GM19023 (cell line): ENCODE data around the gene SLC49A4.
A peak's percentile ranks its signal among the peaks of the same experiment; 100 is the strongest.

Source experiments
- ATAC-seq: cut with Tn5 transposase; IDR thresholded peaks from one replicate; pipeline ENCODE4 v1.9.1; 2021; ENCODE audit warnings: mild to moderate bottlenecking, moderate library complexity; ENCODE audit not compliant: unreplicated experiment

SLC49A4 gene

DNA sequence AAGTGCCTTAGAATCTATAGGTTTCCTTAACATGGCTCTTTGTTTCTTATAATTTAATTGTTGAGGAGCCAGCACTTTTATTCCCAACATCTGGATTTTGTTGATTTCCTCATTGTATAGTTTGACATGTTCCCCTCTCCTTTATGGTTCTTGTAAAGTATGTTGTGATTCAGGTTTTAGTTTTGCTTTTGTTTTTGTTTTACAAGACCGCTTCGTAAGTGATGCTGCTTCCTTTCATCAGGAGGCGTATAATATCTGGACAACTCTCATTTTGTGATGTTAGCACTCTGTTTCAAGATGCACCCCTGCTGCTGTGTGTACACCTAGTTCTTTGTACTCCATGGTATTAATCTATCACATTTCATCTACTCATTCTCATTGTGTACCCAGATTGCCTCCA lies 48.7 kb downstream of the SLC49A4 start:
- no peak for ATAC-seq

DNA sequence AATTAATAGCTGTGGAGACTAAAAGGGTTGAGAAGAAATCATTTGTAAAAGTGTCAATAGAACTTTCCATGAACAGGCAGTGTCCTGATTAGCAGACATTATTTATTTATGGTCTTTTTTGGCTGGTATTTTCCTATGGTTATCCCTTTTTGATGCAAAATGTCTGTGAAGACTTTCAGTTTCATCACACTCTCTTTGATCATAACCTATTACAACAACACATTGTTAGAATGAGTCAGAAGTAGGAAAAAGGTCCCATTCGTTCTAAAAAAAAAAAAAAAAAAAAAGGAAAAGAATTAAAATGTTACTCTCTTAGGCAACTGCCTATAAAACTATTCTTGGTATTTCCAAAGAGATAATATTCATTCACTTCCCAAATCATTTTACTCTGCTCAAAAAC lies 62.1 kb downstream of the SLC49A4 start:
- no peak for ATAC-seq

DNA sequence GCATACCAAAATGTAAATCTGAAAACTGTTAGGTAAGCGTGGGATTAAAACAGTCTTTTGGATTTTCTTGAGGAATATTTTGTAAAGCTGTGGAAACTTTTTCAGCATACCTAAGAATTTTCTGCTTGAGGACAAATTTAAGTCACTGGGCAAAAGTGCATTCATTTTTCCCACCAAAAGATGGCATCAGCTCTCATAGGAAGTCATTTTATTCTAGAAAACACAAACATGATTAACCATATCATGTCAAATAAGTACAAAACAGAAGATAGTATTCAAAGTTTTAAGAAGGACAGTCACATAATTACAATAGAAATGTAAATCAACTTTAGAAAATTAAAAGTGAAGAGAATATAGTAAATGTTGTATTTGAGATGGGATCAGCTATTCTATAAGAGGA lies 63.5 kb downstream of the SLC49A4 start:
- ATAC-seq, result no peak

DNA sequence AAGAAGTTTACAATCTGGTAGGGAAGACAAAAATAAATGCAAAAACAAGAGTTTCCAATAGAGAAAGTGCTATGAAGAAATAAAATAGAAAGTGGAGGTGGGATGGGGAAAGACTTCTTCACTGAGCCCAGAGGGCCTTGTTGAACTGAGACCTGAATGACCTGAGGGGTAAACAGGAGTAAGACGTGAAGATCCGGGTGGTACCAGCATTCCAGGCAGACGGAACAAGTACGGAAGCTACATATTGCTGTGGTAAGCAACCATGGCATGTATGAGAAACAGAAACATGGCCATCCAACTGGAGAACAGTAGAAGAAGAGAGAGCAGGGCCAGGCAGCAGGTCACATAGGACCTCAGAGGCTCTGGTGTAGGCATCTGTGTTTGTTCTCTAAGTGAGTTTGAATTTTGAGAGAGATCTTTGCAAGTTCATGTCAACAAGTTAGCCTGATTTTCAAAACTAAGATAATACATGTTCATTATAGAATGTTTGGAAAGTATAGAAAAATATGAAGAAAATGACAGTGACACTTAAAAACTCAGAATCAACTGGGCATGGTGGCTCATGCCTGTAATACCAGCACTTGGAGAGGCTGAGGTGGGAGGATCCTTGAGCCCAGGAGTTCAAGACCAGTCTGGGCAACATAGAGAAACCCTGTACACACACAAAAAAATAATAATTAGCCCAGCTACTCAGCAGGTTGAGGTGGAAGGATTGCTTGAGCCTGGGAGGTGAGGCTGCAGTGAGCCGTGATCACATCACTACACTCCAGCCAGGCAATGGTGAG lies 64.3 kb downstream of the SLC49A4 start:
- no peak for ATAC-seq

DNA sequence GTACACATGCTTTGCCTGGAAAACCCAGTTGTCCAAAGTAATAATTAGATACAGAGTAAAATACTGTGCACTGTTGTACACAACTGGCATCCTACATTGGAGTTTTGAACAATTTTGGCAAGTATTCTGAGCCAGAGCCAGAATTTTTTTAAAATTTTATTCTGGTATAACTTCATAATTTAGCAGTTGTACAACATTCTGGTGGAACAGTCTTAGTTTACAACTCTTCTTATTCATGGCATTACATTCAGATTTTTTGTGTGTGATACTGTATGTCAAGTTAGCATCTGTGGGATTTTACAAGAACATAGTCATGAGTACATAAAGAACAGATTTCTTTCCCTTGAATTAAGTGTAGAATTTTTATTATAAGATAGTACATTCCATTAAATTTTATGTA lies 67.5 kb downstream of the SLC49A4 start:
- ATAC-seq, result no peak

DNA sequence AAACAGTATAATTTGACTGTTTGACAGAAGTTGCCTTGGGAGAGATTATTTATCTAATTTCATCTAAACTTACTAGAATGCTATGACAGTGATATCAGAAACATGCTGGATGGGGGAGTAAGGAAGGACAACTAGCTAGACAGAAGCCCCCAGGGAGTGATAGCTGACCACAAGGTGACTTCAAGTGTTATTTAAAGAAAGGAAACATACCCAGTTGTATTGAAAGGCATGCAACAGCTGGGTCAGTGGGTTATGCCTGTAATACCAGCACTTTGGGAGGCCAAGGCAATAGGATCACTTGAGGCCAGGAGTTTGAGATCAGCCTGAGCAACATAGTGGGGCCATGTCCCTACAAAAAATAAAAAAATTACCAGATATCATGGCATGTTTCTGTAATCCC lies 69.6 kb downstream of the SLC49A4 start:
- ATAC-seq, result no peak

DNA sequence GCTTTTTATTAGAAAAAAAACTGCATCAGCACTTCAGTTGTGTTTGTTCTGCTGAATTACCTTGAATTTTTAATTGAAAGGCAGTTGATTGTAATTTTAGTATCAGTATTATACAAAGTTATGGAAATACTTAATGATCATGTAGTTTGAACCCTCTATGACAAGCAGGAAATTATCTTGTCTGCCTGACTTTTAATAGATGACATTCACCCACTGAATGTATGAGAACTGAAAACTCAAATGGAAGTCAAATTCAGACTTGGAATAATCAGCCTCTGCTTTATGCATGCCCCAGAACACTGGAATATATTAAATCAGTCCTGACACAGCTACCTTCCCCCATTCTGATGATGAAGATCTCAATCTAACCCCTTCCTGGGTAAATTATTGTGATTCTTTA lies 73.5 kb downstream of the SLC49A4 start:
- no peak for ATAC-seq

DNA sequence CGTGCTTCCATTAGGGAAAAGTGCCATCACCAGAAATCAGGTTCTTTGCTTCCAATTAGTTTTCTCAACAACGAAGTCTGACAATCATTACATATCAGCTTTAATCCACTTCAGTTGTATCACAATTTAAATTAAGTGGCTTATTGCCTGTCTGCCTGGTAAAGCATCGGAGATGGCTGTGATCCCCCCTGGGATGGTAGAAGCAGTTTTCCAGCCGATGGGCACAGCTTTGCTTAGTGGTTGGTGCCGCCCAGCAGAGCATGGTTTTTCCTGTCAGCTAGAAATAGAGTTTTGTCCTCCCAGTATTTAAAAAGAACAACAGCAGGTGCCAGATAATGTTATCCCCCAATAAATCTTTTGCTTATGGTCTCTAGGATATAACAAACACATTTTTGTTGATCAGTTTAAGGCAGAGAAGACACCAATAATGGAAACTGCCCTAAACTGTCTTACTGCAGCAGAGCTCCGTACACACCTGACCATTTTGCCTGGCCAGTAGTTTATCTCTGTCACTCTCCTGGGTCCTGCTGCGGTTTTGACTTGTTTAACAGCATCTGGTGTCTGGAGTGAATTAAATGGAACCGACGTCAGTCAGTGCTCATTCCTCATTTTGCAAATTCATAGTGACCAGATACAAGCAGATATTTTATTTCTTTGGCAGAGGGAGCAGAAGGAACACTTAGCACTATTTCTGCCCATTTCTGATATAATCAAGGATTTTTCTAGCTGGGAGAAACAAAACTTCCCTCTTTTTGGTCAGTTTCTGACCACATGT lies 79.1 kb downstream of the SLC49A4 start:
- no peak for ATAC-seq

DNA sequence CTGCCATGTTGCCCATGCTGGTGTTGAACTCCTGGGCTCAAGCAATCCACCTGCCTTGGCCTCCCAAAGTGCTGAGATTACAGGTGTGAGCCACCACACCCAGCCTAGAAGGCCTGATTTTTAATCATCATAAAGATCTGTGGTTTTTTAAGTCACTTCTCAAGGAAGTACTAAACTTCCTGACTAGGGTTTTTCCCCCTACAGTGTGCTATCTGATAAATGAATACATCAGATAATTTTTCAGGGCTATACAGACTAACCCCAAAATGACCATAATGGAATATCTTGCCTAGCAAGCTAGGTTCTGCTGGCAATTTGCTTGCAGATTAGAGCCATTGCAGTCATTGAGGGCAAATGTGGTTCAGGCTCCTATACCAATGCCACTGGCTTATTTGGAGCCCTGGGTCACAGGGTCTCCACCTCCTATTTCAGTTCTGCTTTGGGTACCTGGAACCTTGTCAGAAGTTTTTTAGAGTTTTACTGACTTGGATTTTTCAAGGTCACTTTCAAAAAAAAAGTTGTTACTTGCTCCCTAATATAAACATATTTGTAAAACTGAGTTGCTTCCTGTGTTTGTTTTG lies 80.8 kb downstream of the SLC49A4 start:
- no peak for ATAC-seq

DNA sequence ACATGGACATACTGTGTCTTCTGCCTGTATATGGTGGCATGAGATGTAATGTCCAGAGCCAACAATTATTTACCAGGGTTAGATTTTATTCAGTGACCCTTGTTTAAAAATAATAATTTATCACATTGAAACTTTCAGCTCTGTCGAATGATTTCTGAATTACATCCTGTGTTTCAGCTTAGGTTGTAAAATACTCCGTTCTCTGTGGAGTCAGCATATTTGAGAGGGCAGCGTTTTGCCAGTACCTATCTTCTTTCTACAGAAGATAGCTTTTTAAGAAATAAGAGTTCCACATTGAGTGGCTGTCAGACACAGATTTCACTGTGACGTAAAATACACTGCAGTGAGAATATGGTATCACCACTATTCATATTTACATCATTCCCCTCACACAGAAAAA lies 85.3 kb downstream of the SLC49A4 start:
- ATAC-seq, result no peak

DNA sequence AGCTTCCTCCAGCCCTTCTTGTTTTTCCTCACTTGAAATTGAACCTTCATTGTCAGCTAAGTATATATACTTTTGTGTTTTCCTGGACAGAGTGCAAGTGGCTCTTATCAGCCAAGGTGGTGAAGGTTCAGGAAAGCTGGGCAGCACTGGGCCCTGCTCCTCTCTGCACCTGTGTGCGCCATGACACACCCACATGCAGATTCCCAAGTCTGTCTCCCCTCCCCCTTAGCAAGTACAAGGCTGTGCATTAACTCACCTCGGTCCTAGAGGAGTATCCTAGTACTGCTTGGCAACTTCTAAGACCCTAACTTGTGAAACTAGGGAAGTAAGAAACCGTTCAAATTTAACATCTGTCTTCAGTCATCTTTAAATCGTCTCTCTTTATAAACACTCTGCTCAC lies 85.8 kb downstream of the SLC49A4 start:
- no peak for ATAC-seq

DNA sequence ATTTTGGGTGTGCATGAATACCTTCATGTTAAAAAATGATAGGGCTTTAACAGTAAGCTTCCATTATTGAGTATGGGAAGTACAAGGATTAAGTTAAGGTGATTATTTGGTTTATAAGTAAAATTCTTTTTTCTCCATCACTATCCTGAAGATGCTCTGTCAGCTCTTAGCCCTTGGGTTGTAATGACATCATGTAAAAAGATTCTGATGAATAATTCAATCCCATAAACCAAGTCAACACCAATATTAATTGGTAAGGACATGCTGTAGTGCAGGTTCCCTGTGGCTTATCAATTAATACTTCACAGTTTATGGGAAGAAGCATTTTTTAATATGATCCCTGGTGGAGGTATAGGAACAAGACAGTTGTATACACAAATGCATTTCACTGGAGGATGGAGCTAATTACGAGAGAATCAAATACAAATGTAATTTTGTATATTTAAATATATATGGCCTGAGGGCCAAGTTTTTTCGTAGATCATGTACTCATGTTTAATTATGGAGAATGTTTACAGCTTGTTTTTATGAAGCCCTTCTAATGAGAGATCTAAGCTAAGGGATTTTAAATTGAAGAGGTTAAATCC lies 87.6 kb downstream of the SLC49A4 start:
- ATAC-seq, result no peak

DNA sequence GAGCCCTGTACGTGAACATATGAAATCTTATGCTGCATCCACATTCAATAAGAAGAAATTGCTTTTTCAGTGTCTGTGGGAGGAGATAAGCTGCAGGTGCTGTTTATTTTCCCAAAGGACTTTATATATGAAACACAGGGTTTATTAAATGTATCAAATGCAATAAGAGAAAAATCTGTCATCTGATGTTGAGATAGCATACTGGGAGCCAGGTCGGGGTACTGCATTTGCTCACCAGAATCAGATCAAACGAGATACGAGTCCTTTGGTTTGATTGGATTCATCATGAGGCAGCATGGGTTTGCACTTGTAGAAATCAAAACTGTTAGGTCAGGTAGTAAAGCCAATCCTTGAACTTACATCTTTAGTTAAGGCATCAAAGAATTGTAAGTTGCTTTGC lies 91.4 kb downstream of the SLC49A4 start:
- ATAC-seq, result no peak

DNA sequence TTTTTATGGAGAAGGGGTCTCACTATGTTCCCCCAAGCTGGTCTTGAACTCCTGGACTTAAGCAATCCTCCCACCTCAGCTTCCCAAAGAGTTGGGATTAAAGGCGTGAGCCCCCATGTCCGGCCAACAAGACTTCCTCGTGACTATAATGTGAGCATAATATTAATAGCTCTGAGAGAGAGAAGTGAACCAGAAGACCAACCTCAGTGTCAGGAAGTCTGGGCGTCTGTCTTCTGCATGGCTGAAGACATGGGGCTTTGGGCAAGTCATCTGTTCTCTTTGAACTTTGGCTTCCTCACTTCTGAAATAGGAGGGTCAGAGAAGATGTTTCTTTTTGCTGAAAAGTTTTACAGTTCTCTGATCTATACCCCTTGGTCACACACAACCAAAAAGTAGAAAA lies 92.1 kb downstream of the SLC49A4 start:
- no peak for ATAC-seq

DNA sequence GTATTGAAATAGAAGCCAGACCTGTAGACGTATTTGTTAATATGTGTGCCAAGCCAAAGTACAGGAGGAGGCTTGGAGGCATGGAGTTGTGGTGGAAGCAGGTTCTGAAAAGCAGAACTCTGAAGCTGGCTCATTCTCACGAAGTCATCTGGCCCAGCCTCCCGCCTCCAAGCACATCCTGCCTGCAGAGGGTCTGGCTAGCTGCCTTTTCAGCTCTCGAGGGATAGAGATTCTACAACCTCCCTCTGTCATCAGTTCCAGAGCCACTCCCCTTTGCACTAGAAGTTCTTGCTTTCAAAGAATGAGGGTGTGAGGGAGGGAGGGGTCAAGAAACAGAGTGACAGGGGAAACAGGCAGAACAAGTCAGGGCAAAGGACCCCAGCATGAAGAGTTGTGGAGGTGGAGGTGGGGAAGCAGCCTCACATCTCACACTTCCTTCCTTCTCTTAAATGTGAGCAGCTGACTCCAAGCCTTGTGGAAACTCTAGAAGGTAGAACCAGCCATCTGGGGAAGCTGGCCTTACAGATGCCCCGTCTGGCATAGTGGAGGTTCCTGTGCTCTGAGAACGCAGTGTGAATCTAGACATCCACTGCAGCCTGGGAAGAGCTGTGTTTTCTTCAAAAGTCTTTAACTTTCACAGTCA lies 95.3 kb downstream of the SLC49A4 start:
- peak; percentile 59 for ATAC-seq

DNA sequence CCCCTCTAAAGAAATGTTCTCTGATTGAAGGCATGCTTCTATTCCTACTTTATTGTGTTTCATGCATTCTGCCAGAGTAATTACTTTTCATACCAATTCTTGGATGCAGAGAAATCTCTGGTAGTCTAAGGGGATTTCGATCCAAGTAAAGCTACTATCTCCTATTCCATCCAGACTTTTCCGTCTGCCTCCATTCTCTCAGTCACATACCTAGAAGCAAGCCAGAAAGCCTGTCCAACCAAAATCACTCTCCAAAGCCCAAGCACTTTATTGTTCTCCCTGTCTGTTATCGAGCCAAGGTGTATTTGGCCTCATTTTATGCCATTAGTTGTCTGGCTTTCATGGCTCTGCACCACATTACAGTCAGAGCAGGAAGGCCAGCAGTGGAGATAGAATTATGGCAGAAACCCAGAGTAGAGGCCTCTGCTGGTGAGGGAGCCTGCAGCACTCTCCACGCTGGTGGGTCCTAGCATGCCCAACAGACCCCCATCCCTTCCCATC lies 95.9 kb downstream of the SLC49A4 start:
- ATAC-seq, result no peak

DNA sequence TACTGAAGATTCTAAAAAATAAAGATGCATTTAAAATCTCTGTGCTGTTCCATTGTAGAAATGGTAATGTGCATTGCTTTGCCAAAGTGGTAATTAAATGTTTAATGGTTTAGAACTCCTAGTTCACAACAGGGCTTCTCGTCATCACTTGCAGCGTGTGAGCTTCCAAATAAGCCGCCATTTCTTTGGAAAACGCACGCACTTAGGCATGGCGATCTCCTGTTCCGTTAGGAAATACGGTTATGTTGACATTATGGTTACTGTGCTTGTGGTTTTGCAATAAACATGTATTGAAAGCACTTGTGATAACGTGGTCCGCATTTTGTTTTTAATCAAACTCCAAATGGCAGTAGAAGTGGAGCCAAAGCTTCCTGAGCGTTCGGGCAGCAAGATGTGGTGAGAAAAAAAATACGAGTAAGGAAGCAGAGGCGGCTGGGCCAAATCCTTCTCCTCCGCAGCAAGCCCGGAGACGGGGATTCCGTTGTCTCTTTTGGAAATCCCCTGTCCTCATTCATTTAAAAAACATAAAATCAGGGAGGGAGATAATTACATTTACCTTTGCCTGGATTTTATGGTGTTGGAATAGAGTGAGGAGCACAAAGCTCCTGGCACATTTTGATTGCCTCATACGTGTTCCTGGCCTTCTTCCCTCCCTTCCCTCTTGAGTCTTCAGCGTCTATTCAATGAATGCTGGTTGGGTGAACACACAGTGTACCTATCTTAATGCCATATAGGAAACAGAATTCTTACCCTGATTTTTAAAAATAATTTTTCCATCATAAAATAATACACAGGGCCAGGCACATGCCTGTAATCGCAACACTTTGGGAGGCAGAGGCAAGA lies 97.5 kb downstream of the SLC49A4 start:
- no peak for ATAC-seq

DNA sequence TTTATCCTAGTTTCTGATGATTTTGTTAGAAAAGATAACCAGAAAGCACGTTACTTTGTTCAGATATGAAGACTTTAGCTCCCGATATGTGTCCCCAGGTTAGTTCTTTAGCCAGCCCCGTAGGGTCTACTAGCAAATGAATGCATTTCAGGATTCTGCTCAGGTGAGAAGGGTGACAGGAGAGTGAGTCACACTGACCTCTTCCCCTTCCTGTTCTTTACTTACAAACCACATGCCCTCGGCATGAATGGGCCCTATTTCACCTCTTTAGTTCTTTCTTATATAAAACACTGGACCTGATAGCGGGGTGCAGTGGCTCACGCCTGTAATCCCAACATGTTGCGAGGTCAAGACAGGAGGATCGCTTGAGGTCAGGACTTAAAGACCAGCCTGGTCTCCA lies 98.4 kb downstream of the SLC49A4 start:
- ATAC-seq, result no peak

DNA sequence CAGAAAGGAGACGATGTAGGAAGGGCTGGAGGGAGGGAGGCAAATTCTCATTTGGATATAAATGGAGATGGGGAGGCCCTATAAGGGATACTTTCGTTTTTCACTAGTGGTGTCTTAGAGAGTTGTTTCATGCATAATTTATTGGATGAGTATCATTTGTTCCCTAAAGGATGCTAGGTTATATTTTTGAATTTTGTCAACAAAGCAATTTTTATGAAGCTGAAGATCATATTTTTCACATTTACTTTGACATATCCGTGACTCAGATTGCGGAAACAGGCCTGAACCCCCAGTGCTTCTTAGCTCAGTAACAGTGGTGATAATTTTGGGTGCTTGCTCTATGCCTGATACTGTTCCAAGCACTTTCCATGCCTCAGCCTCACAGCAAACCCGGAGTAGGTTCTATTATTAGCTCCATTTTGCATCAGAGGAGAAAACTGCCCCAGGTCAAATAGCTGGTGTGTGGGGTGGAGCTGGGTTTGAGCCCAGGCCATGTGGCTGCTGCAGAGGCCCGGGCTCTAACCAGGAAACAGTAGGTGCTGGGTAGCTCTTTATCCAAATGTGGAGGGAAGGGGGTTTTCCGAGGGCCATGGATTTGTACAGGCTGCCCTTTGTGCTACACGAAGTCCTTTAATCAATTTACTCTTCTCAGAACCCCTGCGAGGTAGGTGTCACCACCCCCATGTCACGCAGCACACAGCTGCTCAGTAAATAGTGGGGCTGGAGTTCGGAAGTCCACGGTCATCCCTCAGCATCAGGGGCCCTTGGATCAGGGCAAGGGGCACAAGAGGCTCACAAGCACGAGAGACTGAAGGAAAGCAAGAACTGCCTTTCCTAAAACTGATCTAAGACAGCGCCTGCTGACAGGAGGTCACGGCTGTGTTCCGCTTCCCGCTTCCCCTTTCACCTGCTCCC lies 99.1 kb downstream of the SLC49A4 start:
- ATAC-seq, result no peak
